HEK293T (cell line): ENCODE results near the gene SOCS6.

Experiments used
- ARNT ChIP-seq: fragments of 450-650 bp; IDR thresholded peaks from 2 replicates; pipeline ENCODE4 v1.6.1; 2017; ENCODE audit warnings: mild to moderate bottlenecking
- BHLHE40 ChIP-seq: fragments of 450-650 bp; IDR thresholded peaks from 2 replicates; pipeline ENCODE4 v1.6.1; 2016; ENCODE audit warnings: mild to moderate bottlenecking, moderate library complexity, borderline replicate concordance
- ELF4 ChIP-seq: fragments of 450-650 bp; IDR thresholded peaks from 2 replicates; pipeline ENCODE4 v1.6.1; 2017; ENCODE audit warnings: antibody characterized with exemption
- FOXA1 ChIP-seq: fragments of 450-650 bp; IDR thresholded peaks from 2 replicates; pipeline ENCODE4 v1.6.1; 2016; ENCODE audit warnings: mild to moderate bottlenecking
- FOXK2 ChIP-seq: fragments of 450-650 bp; IDR thresholded peaks from 2 replicates; pipeline ENCODE4 v1.6.1; 2016; ENCODE audit warnings: mild to moderate bottlenecking
- HDGF ChIP-seq: fragments of 450-650 bp; IDR thresholded peaks from 2 replicates; pipeline ENCODE4 v1.6.1; 2017; ENCODE audit warnings: antibody characterized with exemption, borderline replicate concordance
- L3MBTL2 ChIP-seq: fragments of 450-650 bp; conservative IDR thresholded peaks from 2 replicates; pipeline ENCODE4 v1.6.1; 2016; ENCODE audit warnings: mild to moderate bottlenecking
- LEF1 ChIP-seq: fragments of 450-650 bp; IDR thresholded peaks from 2 replicates; pipeline ENCODE4 v1.6.1; 2017; ENCODE audit warnings: mild to moderate bottlenecking, borderline replicate concordance
- NFRKB ChIP-seq: fragments of 450-650 bp; IDR thresholded peaks from 2 replicates; pipeline ENCODE4 v1.6.1; 2016; ENCODE audit warnings: mild to moderate bottlenecking, moderate library complexity
- SP1 ChIP-seq: fragments of 450-650 bp; IDR thresholded peaks from 2 replicates; pipeline ENCODE4 v1.6.1; 2017
- SUZ12 ChIP-seq: fragments of 450-650 bp; IDR thresholded peaks from 2 replicates; pipeline ENCODE4 v1.6.1; 2016; ENCODE audit warnings: mild to moderate bottlenecking
- TARDBP ChIP-seq: fragments of 450-650 bp; IDR thresholded peaks from 2 replicates; pipeline ENCODE4 v1.6.1; 2016
- TF ChIP-seq, protein P1 (sequence below): fragments of 450-650 bp; IDR thresholded peaks from 2 replicates; pipeline ENCODE4 v1.6.1; 2016

DNA sequence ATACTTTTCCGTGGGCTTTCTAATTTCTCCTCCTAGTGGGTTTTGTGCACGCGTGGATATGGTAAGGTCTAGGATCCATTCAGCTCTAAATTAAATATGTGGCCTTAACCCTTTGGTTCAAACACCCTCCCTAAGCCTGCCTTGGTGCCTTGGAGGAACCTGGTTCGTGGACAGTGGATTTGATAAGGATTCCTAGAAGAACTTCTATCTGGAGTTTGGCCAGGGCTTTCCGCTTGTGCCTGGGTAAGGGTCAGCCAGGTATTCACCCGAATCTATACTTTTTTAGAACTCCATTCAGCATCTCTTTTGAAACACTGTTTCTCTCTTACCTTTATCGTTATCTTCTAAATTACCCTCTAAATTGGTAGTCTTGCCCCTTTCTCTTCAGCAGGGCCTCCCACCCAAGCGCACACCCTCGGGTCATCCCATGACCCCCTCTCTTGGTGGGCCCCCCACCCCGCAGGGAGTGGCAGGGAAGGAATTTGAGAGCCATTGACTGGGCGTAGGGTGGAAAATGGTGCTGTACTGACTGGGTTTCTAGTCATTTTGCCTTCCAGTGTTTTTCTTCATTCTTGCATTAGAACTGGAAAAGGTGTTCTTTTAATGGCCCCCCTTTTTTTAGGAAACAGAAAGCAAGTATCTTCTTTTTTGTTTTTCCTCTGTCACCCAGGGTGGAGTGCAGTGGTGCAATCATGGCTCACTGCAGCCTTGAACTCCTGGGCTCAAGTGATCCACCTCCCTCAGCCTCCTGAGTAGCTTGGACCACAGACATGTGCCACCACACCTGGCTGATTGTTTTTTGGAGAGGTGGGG is 1.8 kb downstream of the SOCS6 start:
- TF ChIP-seq SP1: no peak
- no peak for TF ChIP-seq SUZ12
- no peak for TF ChIP-seq ARNT
- no peak for TF ChIP-seq FOXA1
- TF ChIP-seq, protein P1, sequence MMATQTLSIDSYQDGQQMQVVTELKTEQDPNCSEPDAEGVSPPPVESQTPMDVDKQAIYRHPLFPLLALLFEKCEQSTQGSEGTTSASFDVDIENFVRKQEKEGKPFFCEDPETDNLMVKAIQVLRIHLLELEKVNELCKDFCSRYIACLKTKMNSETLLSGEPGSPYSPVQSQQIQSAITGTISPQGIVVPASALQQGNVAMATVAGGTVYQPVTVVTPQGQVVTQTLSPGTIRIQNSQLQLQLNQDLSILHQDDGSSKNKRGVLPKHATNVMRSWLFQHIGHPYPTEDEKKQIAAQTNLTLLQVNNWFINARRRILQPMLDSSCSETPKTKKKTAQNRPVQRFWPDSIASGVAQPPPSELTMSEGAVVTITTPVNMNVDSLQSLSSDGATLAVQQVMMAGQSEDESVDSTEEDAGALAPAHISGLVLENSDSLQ: no peak
- TF ChIP-seq L3MBTL2: no peak
- TF ChIP-seq HDGF: no peak
- TF ChIP-seq BHLHE40: no peak
- TF ChIP-seq ELF4: no peak
- TF ChIP-seq TARDBP: no peak
- TF ChIP-seq NFRKB: no peak
- no peak for TF ChIP-seq LEF1
- no peak for TF ChIP-seq FOXK2
